ENCODE measurements around the gene EFHC2.

EFHC2 gene

GRCh38 chrX:44343412-44344141 is at the start of gene EFHC2:
TSS of gene EFHC2 (minus strand) at chrX:44343672. CDS start at chrX:44343588, 84 bp downstream.
- no peak for DNase-seq (ENCODE audit: low spot score)
- no peak for TF ChIP-seq CTCF (IDR thresholded peaks at IDR 0.05; ENCODE audit: extremely low read depth, insufficient read depth, missing control alignments)
- in situ Hi-C loops (cut with MboI; ENCODE audit: low pct_unique_long_range_greater_than_20kb, low sequenced_read_pairs, unreplicated experiment): no loop called here

GRCh38 chrX:44392767-44393166 is 49.3 kb upstream of the EFHC2 start:
- in situ Hi-C loops (cut with MboI; ENCODE audit: low pct_unique_long_range_greater_than_20kb, low sequenced_read_pairs, unreplicated experiment): no loop called here
- no peak for DNase-seq (ENCODE audit: low spot score)
- TF ChIP-seq CTCF (IDR thresholded peaks at IDR 0.05; ENCODE audit: extremely low read depth, insufficient read depth, missing control alignments): no peak

GRCh38 chrX:44384688-44385338 is 41.3 kb upstream of the EFHC2 start:
- no peak for TF ChIP-seq CTCF (IDR thresholded peaks at IDR 0.05; ENCODE audit: extremely low read depth, insufficient read depth, missing control alignments)
- no peak for DNase-seq (ENCODE audit: low spot score)
- in situ Hi-C loops (cut with MboI; ENCODE audit: low pct_unique_long_range_greater_than_20kb, low sequenced_read_pairs, unreplicated experiment): no loop called here

GRCh38 chrX:44382871-44383270 is 39.4 kb upstream of the EFHC2 start:
- in situ Hi-C loops (cut with MboI; ENCODE audit: low pct_unique_long_range_greater_than_20kb, low sequenced_read_pairs, unreplicated experiment): no loop called here
- TF ChIP-seq CTCF (IDR thresholded peaks at IDR 0.05; ENCODE audit: extremely low read depth, insufficient read depth, missing control alignments): no peak

GRCh38 chrX:44352758-44353157 is 9.3 kb upstream of the EFHC2 start:
- no peak for DNase-seq (ENCODE audit: low spot score)
- TF ChIP-seq CTCF (IDR thresholded peaks at IDR 0.05; ENCODE audit: extremely low read depth, insufficient read depth, missing control alignments): no peak
- in situ Hi-C loops (cut with MboI; ENCODE audit: low pct_unique_long_range_greater_than_20kb, low sequenced_read_pairs, unreplicated experiment): no loop called here

More at GRCh38 chrX:44382871-44383270, 39.4 kb upstream of the EFHC2 start:
- no peak for DNase-seq (ENCODE audit: low spot score)

- no peak for DNase-seq (ENCODE audit: low spot score)
- in situ Hi-C loops (cut with MboI; ENCODE audit: low pct_unique_long_range_greater_than_20kb, low sequenced_read_pairs, unreplicated experiment): no loop called here
- TF ChIP-seq CTCF (IDR thresholded peaks at IDR 0.05; ENCODE audit: extremely low read depth, insufficient read depth, missing control alignments): no peak
Measured at GRCh38 chrX:44349561-44349960, 6.1 kb upstream of the EFHC2 start.
